Astrocyte of the cerebellum (primary cell): ENCODE results near the gene PDCD1LG2.
A peak's percentile ranks its signal among the peaks of the same experiment; 100 is the strongest.

ENCODE experiments used
- DNase-seq: peaks from one replicate; pipeline ENCODE4 v3.0.0-alpha.2; 2011; ENCODE audit warnings: low read depth
- H3K4me3 ChIP-seq: 2 replicates; pipeline ENCODE4 v1.5.1; 2011; ENCODE audit warnings: mild to moderate bottlenecking, low read depth, low read length, moderate library complexity
- in situ Hi-C: cut with HindIII; loops from 2 replicates; pipeline ENCODE4 v1.10.0; 2017; ENCODE audit warnings: low sequenced_read_pairs
- TF ChIP-seq, protein P1 (sequence below): IDR thresholded peaks from 2 replicates; pipeline ENCODE4 v1.5.1; 2012; ENCODE audit warnings: low read length, low read depth, moderate library complexity, mild to moderate bottlenecking; ENCODE audit errors: missing control alignments

The PDCD1LG2 gene

DNA sequence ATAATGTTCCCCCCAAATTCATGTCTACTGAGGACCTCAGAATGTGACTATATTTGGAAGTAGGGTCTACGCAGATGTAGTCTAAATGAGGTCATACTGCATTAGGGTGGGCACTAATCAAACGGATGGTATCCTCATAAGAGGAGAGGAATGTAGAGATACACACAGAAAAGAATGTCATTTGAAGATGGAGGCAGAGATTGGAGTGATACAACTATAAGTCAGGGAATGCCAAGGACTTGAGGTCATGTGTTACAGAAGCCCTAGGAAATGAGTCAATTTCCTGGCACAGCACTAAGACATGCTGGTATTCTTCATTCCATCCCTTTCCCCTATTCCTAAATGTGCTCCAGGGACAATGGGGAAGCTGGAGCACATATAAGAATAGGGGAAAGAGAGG is 758 bp upstream of the PDCD1LG2 start:
- no peak overlapping the region for H3K4me3 ChIP-seq
- TF ChIP-seq, protein P1, sequence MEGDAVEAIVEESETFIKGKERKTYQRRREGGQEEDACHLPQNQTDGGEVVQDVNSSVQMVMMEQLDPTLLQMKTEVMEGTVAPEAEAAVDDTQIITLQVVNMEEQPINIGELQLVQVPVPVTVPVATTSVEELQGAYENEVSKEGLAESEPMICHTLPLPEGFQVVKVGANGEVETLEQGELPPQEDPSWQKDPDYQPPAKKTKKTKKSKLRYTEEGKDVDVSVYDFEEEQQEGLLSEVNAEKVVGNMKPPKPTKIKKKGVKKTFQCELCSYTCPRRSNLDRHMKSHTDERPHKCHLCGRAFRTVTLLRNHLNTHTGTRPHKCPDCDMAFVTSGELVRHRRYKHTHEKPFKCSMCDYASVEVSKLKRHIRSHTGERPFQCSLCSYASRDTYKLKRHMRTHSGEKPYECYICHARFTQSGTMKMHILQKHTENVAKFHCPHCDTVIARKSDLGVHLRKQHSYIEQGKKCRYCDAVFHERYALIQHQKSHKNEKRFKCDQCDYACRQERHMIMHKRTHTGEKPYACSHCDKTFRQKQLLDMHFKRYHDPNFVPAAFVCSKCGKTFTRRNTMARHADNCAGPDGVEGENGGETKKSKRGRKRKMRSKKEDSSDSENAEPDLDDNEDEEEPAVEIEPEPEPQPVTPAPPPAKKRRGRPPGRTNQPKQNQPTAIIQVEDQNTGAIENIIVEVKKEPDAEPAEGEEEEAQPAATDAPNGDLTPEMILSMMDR: no peak
- peak; percentile 62 for DNase-seq
- in situ Hi-C loops: no loop called here

DNA sequence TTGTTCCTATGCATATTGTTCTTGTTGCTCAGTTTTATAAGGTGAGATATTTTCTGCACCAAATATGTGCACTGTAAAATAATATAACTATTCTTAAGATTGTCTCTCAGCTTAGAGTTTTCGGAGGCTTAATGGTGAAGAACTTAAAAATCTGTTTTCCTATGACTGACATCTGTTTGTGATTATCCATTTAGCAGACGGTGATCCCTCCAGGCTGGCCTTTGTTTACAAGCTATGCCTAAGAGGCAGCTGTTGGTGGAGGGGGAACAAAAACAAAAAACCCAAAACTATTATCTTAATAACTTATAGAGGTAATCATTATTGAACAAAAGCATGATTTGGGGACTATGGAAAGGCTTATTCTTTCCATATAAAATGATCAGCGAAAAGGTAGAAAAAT is 658 bp downstream of the PDCD1LG2 start:
- in situ Hi-C loops: no loop called here
- peak overlapping the region; percentile 41 for H3K4me3 ChIP-seq
- TF ChIP-seq, protein P1: no peak
- DNase-seq: no peak

DNA sequence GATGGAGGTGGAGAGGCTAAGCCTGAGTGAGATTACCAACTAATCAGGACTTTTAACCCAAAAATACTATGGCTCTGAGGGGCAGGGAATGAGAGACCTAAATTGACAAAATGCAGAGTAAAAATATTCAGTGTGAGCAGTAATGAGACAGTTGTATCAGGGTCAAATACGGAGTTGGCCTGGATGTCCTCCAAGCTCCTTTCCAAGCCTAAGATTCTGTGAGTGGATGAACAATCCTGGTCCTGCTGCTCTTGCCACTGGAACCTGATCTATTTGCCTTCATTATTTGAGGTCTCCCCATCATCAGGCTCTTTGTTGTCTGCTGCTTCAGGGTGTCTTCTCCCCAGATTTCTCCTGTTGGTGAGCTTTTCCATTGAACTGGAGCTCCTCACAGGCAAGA is 1.1 kb downstream of the PDCD1LG2 start:
- TF ChIP-seq, protein P1: no peak
- H3K4me3 ChIP-seq: peak overlapping the region; percentile 41
- DNase-seq: no peak
- in situ Hi-C loops: no loop called here

DNA sequence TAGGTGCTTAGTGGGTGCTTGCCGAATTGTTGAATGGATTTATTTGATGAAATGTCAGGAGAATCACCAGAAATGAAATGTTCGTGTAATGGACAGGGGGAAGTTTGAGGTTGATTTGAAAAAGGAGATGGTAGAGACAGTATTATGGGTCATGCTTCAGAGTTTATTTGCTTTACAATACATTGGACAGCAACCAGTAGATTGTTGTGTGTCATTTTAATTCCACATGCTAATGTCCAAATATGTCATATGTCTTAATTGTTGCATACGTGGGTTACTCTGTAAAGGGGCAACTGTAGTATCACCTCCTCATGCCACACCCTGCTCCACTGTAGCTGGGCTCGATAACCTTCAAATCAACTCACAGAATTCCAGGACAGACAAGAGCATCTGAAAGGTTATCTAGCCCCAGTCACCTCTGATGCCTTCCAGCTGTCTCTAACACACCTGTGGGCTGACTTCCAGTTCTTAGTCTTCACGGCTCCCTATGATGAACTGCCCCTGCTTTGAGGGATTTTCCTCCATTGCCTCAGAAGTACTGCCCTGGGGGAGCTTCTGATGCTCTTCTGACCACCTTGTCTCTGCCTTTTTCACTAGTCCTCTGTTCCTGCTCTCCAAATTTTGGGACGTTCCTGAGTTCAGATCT is 1.7 kb downstream of the PDCD1LG2 start:
- H3K4me3 ChIP-seq: peak overlapping the region; percentile 41
- in situ Hi-C loops: no loop called here
- TF ChIP-seq, protein P1: no peak
- DNase-seq: no peak

DNA sequence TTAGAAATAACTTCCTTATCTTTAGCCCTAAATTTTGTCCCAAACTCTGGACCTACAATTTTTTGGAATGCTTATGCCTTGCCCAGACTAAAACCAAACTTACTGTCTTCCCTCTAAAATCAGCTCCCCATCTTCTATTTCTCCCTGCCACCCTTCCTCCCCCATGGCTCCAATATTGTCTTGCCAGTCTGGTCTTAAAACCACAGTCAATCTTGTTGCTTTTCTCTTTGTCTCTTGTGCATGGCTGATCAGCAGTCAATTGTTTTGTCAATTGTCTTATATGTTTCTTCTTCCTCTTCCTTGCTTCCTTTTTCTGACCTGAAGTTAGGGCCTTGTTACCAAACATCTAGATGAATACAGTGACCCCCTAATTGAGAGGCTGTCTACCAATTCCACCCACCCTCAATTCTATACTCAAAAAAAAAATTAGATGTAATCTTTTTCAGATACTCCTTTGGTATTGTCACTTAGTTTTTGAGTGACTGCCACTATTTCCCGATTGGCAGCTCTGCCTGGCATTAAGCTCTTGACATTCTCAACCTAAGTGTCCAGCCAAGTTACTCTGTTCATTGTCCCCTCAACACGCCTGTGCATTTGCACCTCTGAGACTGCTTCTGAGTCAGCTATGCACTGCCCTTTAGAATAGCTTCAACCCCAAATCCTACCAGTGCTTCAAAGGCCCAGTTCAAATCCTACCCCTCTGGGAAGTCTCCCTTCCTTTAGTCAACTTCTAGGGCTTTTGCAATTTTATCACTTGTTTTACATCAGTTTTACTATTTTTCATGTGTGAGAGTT is 2.5 kb downstream of the PDCD1LG2 start:
- in situ Hi-C loops: no loop called here
- TF ChIP-seq, protein P1: no peak
- no peak for DNase-seq
- no peak overlapping the region for H3K4me3 ChIP-seq

DNA sequence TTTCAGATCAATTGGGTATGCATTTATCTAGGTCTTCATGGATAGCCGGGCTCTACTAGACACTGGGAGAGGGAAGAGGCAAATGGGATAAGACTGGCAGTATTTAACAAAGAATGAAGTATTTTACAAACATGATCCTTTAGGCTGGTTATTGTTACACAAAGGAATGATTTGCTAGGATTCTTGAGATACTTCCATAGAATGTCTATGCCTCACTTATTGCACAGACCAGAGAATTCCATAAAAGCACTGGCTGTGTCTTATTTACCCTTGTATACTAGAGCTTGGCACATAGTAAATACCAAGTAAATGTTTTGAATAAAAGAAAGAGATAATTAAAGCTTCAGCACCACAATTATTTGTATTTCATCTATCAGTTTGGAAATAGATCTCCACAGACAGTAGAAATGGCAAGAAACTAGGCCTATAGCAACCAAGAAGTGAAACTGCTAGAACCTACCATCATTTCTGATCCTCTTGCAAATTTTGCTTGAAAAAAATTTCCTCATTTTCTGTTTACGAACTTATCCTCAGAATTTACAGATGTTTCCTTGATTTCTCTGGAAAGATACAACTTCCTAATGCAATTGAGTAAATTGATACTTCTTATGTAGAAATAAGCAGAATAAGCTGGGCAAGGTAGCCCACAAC is 3.8 kb downstream of the PDCD1LG2 start:
- H3K4me3 ChIP-seq: no peak overlapping the region
- DNase-seq: no peak
- in situ Hi-C loops: no loop called here
- TF ChIP-seq, protein P1: no peak
